Measurements from ENCODE around the gene UBXN1.

- TF ChIP-seq CTCF (IDR thresholded peaks at IDR 0.05): no peak
- no peak for TF ChIP-seq POLR2A (IDR thresholded peaks at IDR 0.05)
These were observed 30.6 kb upstream of the UBXN1 start for GRCh38 chr11:62709247-62710000.
